ENCODE data around the gene ACOXL. TPM values are rescaled to one million over a fixed set of nuclear protein-coding genes. Genes with fewer than 3 reads are reported as not detected.

The ACOXL gene
- total RNA-seq, 1 donor from 2014 or later, result not detected

GRCh38 chr2:110877031-110877827 is 144.9 kb downstream of the ACOXL start:
- no peak for TF ChIP-seq CTCF (conservative IDR thresholded peaks at IDR 0.05)
- no peak for DNase-seq (ENCODE audit: low read depth, low spot score)
- peaks cover 8% of the 10 kb centered on the region for H3K9me3 Mint-ChIP-seq
- H3K27me3 Mint-ChIP-seq (ENCODE audit: low read depth), result peaks cover 2% of the 10 kb centered on the region
- H3K4me1 Mint-ChIP-seq, result peaks cover 7% of the 10 kb centered on the region
- peaks cover 7% of the 10 kb centered on the region for H3K36me3 Mint-ChIP-seq (ENCODE audit: low read depth)
- no peak overlapping the region for H3K27ac Mint-ChIP-seq (ENCODE audit: unreplicated experiment)
- no peak overlapping the region for H3K4me3 Mint-ChIP-seq

GRCh38 chr2:110878150-110878549 is 145.8 kb downstream of the ACOXL start:
- no peak for DNase-seq (ENCODE audit: low read depth, low spot score)
- Mint-ChIP-seq H3K36me3 (ENCODE audit: low read depth) (peaks cover 7% of the 10 kb centered on the region), H3K4me3 (no peak overlapping the region), H3K4me1 (peaks cover 7% of the 10 kb centered on the region), H3K27ac (ENCODE audit: unreplicated experiment) (no peak overlapping the region), H3K9me3 (peaks cover 8% of the 10 kb centered on the region), H3K27me3 (ENCODE audit: low read depth) (no peaks in the 10 kb centered on the region)
- TF ChIP-seq CTCF (conservative IDR thresholded peaks at IDR 0.05), result no peak

- H3K9me3 Mint-ChIP-seq, result peaks cover 8% of the 10 kb centered on the region
- no peak overlapping the region for H3K27ac Mint-ChIP-seq (ENCODE audit: unreplicated experiment)
- no peaks in the 10 kb centered on the region for H3K27me3 Mint-ChIP-seq (ENCODE audit: low read depth)
- H3K4me1 Mint-ChIP-seq, result no peaks in the 10 kb centered on the region
- TF ChIP-seq CTCF (conservative IDR thresholded peaks at IDR 0.05), result no peak
- H3K4me3 Mint-ChIP-seq, result no peak overlapping the region
- no peak for DNase-seq (ENCODE audit: low read depth, low spot score)
- H3K36me3 Mint-ChIP-seq (ENCODE audit: low read depth), result peaks cover 7% of the 10 kb centered on the region
These were observed 149.5 kb downstream of the ACOXL start for GRCh38 chr2:110881908-110882307.

- DNase-seq (ENCODE audit: low read depth, low spot score), result no peak
- no peaks in the 10 kb centered on the region for H3K4me1 Mint-ChIP-seq
- H3K4me3 Mint-ChIP-seq, result no peak overlapping the region
- no peak overlapping the region for H3K27ac Mint-ChIP-seq (ENCODE audit: unreplicated experiment)
- peaks cover 3% of the 10 kb centered on the region for H3K36me3 Mint-ChIP-seq (ENCODE audit: low read depth)
- peaks cover 8% of the 10 kb centered on the region for H3K9me3 Mint-ChIP-seq
- TF ChIP-seq CTCF (conservative IDR thresholded peaks at IDR 0.05), result no peak
- H3K27me3 Mint-ChIP-seq (ENCODE audit: low read depth), result no peaks in the 10 kb centered on the region
These were observed 151.0 kb downstream of the ACOXL start for GRCh38 chr2:110883406-110883805.

GRCh38 chr2:110885256-110885655 is 152.9 kb downstream of the ACOXL start:
- DNase-seq (ENCODE audit: low read depth, low spot score), result no peak
- no peaks in the 10 kb centered on the region for H3K4me1 Mint-ChIP-seq
- no peak for TF ChIP-seq CTCF (conservative IDR thresholded peaks at IDR 0.05)
- H3K36me3 Mint-ChIP-seq (ENCODE audit: low read depth), result no peaks in the 10 kb centered on the region
- H3K9me3 Mint-ChIP-seq, result peaks cover 9% of the 10 kb centered on the region
- H3K4me3 Mint-ChIP-seq, result no peak overlapping the region
- no peaks in the 10 kb centered on the region for H3K27me3 Mint-ChIP-seq (ENCODE audit: low read depth)
- no peak overlapping the region for H3K27ac Mint-ChIP-seq (ENCODE audit: unreplicated experiment)

Data from neural crest cell (in vitro differentiated cells).